HFFc6 (cell line): Measurements from ENCODE around the gene NKAIN1. TPM values are rescaled to one million over a fixed set of nuclear protein-coding genes. Genes with fewer than 3 reads are reported as not detected.
"Not testable (repeated sequence)": the region's sequence is repeated elsewhere in the genome, so short reads cannot be mapped to it uniquely, and the experiment has no call there.

Experiments
- DNase-seq: peaks from one replicate; pipeline ENCODE4 v3.0.0-alpha.2; 2018
- H3K27ac Mint-ChIP-seq: 2 replicates; pipeline ENCODE4 v1.8.0; 2020; ENCODE audit warnings: mild to moderate bottlenecking, mixed read lengths
- H3K27me3 Mint-ChIP-seq: 2 replicates; pipeline ENCODE4 v1.8.0; 2021; ENCODE audit warnings: mild to moderate bottlenecking, moderate library complexity, mixed read lengths; ENCODE audit not compliant: insufficient read depth
- H3K36me3 Mint-ChIP-seq: 2 replicates; pipeline ENCODE4 v1.8.0; 2021; ENCODE audit warnings: low read depth, mixed read lengths
- H3K4me1 Mint-ChIP-seq: 2 replicates; pipeline ENCODE4 v1.8.0; 2020; ENCODE audit warnings: low read depth, mixed read lengths
- H3K4me3 Mint-ChIP-seq: 2 replicates; pipeline ENCODE4 v1.8.0; 2020; ENCODE audit warnings: mild to moderate bottlenecking, moderate library complexity, mixed read lengths
- H3K9me3 Mint-ChIP-seq: 2 replicates; pipeline ENCODE4 v1.8.0; 2020; ENCODE audit warnings: mild to moderate bottlenecking, mixed read lengths
- CTCF ChIP-seq: fragments of 200-600 bp; sonication (generic); IDR thresholded peaks from 2 replicates; pipeline ENCODE4 v1.5.0; 2021; ENCODE audit warnings: antibody characterized with exemption, mild to moderate bottlenecking
- total RNA-seq, 6 experiments: library from RNA; stranded (reverse); fragmentation: NEBNext Ultra II Directional; extraction: Animal tissue kit (Norgen Biotek cat#: 25700); gene quantifications; 2 replicates in 1 of 6; 3 replicates in 5 of 6; pipeline ENCODE4 v1.2.3, GENCODE V29; 2021

The NKAIN1 gene
- total RNA-seq, 6 experiments from 2014 or later, result not detected

GRCh38 chr1:31266547-31266946 lies 26.9 kb upstream of the NKAIN1 start:
- 0 out of 2 replicates have a peak, but pooled peaks cover 5% of the 10 kb centered on the region for H3K27me3 Mint-ChIP-seq
- peaks cover 29% of the 10 kb centered on the region for H3K36me3 Mint-ChIP-seq
- no peaks in the 10 kb centered on the region; the same call in 1 of the 2 replicates for H3K4me1 Mint-ChIP-seq
- H3K27ac Mint-ChIP-seq, result no peak overlapping the region
- TF ChIP-seq CTCF, result no peak
- DNase-seq, result peak; percentile 38
- no peaks in the 10 kb centered on the region for H3K9me3 Mint-ChIP-seq
- H3K4me3 Mint-ChIP-seq, result no peak overlapping the region

- Mint-ChIP-seq H3K27me3 (peaks cover 5% of the 10 kb centered on the region; the same call in 1 of the 2 replicates), H3K9me3 (no peaks in the 10 kb centered on the region), H3K4me3 (no peak overlapping the region), H3K27ac (no peak overlapping the region), H3K36me3 (peaks cover 30% of the 10 kb centered on the region), H3K4me1 (no peaks in the 10 kb centered on the region; the same call in 1 of the 2 replicates)
- no peak for TF ChIP-seq CTCF
- DNase-seq, result no peak
These were observed 25.2 kb upstream of the NKAIN1 start for GRCh38 chr1:31264790-31265386.

- Mint-ChIP-seq H3K36me3 (peaks cover 23% of the 10 kb centered on the region), H3K27me3 (peaks cover 6% of the 10 kb centered on the region; the same call in 1 of the 2 replicates), H3K27ac (no peak overlapping the region; the same call in 1 of the 2 replicates), H3K4me3 (no peak overlapping the region), H3K4me1 (no peaks in the 10 kb centered on the region; the same call in 1 of the 2 replicates), H3K9me3 (no peaks in the 10 kb centered on the region)
- TF ChIP-seq CTCF, result no peak
- DNase-seq, result no peak
These were observed 23.7 kb upstream of the NKAIN1 start for GRCh38 chr1:31263408-31263807.

- H3K4me1 Mint-ChIP-seq, DNase-seq, H3K4me3 Mint-ChIP-seq, H3K27me3 Mint-ChIP-seq, H3K27ac Mint-ChIP-seq, H3K9me3 Mint-ChIP-seq: not testable (repeated sequence)
- peaks cover 29% of the 10 kb centered on the region for H3K36me3 Mint-ChIP-seq
These were observed 22.7 kb upstream of the NKAIN1 start for GRCh38 chr1:31262393-31262792.

DNA sequence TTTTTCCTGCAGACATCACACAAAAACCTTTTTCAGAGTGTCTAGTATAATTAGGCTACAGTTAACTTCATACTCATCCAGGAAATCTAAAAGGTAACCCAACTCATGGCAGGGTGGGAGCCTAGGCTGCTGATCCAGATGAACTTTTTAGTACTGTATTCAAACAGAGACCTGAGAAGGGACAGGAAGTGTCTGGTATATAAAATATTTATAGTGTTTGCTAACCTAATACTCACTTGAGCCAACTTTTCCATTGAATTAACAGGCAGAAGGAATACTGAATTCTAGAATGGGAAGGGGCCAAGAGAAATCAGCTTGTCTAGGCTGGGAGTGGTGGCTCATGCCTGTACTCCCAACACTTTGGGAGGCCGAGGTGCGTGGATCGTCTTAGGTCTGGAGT lies 22.2 kb upstream of the NKAIN1 start:
- Mint-ChIP-seq H3K27me3 (peaks cover 6% of the 10 kb centered on the region; the same call in 1 of the 2 replicates), H3K4me1 (no peaks in the 10 kb centered on the region; the same call in 1 of the 2 replicates), H3K27ac (no peak overlapping the region), H3K4me3 (no peak overlapping the region), H3K36me3 (peaks cover 29% of the 10 kb centered on the region), H3K9me3 (no peaks in the 10 kb centered on the region)
- TF ChIP-seq CTCF, result no peak
- no peak for DNase-seq

- Mint-ChIP-seq H3K27me3 (peaks cover 2% of the 10 kb centered on the region; the same call in 1 of the 2 replicates), H3K36me3 (peaks cover 26% of the 10 kb centered on the region; the same call in 1 of the 2 replicates), H3K9me3 (no peaks in the 10 kb centered on the region), H3K27ac (no peak overlapping the region), H3K4me1 (no peaks in the 10 kb centered on the region), H3K4me3 (no peak overlapping the region)
- no peak for TF ChIP-seq CTCF
- no peak for DNase-seq
These were observed 20.1 kb upstream of the NKAIN1 start for GRCh38 chr1:31259746-31260145.
